HepG2 (cell line): Measurements from ENCODE around the gene CDCP1. TPM values are rescaled to one million over a fixed set of nuclear protein-coding genes. Genes with fewer than 3 reads are reported as not detected.

Experiments used
- ATAC-seq: fragments of 200-7000 bp; cut with Tn5 transposase; 3 replicates; pipeline ENCODE4 v1.9.1; 2020; ENCODE audit warnings: mild to moderate bottlenecking, moderate library complexity
- BruUV-seq: library from RNA; stranded (reverse); fragments of 400-500 nt; replicated peaks from 2 replicates; lab custom pipeline; 2021; lab: Mats Ljungman, UMichigan
- CTCF ChIA-PET: fragments of 300-600 bp; formaldehyde crosslinking; extraction: SDS; loops from one replicate; lab custom pipeline; 2021; ENCODE audit warnings: low total read pairs, inconsistent platforms, low intra/inter-chr PET ratio; lab: Yijun Ruan, JAX
- POLR2A ChIA-PET: fragments of 350-600 bp; sonication (Branson Sonifier 250); formaldehyde crosslinking; loops from one replicate; lab custom pipeline; 2020; ENCODE audit warnings: antibody characterized with exemption, inconsistent platforms; lab: Yijun Ruan, JAX
- DNase-seq: peaks from one replicate; pipeline ENCODE4 v3.0.0-alpha.2; 2015; ENCODE audit warnings: low spot score
- FAIRE-seq: peaks from 3 replicates; lab custom pipeline; 2011; peaks lifted over from hg19 to GRCh38; lab: Jason Lieb, UNC
- H2AFZ ChIP-seq: one replicate; pipeline ENCODE4 v1.6.1; 2011; ENCODE audit warnings: low read length, inconsistent platforms
- H3K27ac ChIP-seq: fragments of 300-600 bp; 3 replicates; pipeline ENCODE4 v1.8.0; 2011; ENCODE audit warnings: mixed run types, mild to moderate bottlenecking, mixed read lengths, low read length, inconsistent platforms; ENCODE audit not compliant: insufficient read depth; ENCODE audit errors: extremely low read length
- H3K27me3 ChIP-seq, 2 experiments: fragments of 200-600 bp in 1 of 2; 2 replicates in 1 of 2; 3 replicates in 1 of 2; pipeline versions ENCODE4 v1.6.0 to v1.8.0; 2011; ENCODE audit warnings: low read length in 2 of 2, mild to moderate bottlenecking in 2 of 2, moderate library complexity in 2 of 2, inconsistent platforms in 1 of 2; ENCODE audit not compliant: insufficient read depth in 2 of 2, control insufficient read depth in 1 of 2
- H3K36me3 ChIP-seq, 2 experiments: fragments of 200-600 bp in 1 of 2; replicated peaks in 1 of 2; 2 replicates in 1 of 2; 3 replicates in 1 of 2; pipeline versions ENCODE4 v1.5.1 to v1.8.0; 2011; ENCODE audit warnings: low read length in 2 of 2, inconsistent platforms in 1 of 2; ENCODE audit not compliant: insufficient read depth in 2 of 2, control insufficient read depth in 1 of 2
- H3K4me1 ChIP-seq: 2 replicates; pipeline ENCODE4 v1.5.1; 2012; ENCODE audit warnings: low read length, inconsistent platforms; ENCODE audit not compliant: insufficient read depth
- H3K4me2 ChIP-seq: 2 replicates; pipeline ENCODE4 v1.6.0; 2011; ENCODE audit warnings: low read depth, low read length, inconsistent platforms
- H3K4me3 ChIP-seq, 3 experiments: fragments of 200-600 bp in 1 of 3; sonication (generic), shearing (Covaris generic) in 1 of 3; replicated peaks in 1 of 3; 2 replicates each; pipeline ENCODE4 v1.5.1; 2011 to 2016; ENCODE audit warnings: low read length in 3 of 3, inconsistent platforms in 2 of 3, low read depth in 2 of 3, mild to moderate bottlenecking in 2 of 3, control low read depth in 1 of 3, mixed read lengths in 1 of 3; ENCODE audit not compliant: insufficient read depth in 1 of 3
- H3K79me2 ChIP-seq: one replicate; pipeline ENCODE4 v1.6.1; 2011; ENCODE audit warnings: low read length, inconsistent platforms; ENCODE audit not compliant: insufficient read depth
- H3K9ac ChIP-seq: 2 replicates; pipeline ENCODE4 v1.6.0; 2011; ENCODE audit warnings: mild to moderate bottlenecking, low read depth, low read length, inconsistent platforms; ENCODE audit not compliant: insufficient read depth
- H3K9me3 ChIP-seq: 2 replicates; pipeline ENCODE4 v1.5.1; 2012; ENCODE audit warnings: mild to moderate bottlenecking, low read length
- H4K20me1 ChIP-seq: 2 replicates; pipeline ENCODE4 v1.6.0; 2011; ENCODE audit warnings: inconsistent platforms, mild to moderate bottlenecking, low read length, moderate library complexity; ENCODE audit not compliant: insufficient read depth
- ELF1 ChIP-seq: sonication (generic); formaldehyde crosslinking; IDR thresholded peaks from 2 replicates; pipeline ENCODE4 v1.4.0; 2020; ENCODE audit warnings: missing genetic modification reagents
- HNF4A ChIP-seq: sonication (generic); formaldehyde crosslinking; IDR thresholded peaks from 2 replicates; pipeline ENCODE4 v1.4.0; 2020; ENCODE audit warnings: missing genetic modification reagents
- HNF4G ChIP-seq, 2 experiments: sonication (generic) in 1 of 2; formaldehyde crosslinking in 1 of 2; IDR thresholded peaks; 2 replicates each; pipeline versions ENCODE4 v1.4.0 to v1.6.1; 2011 to 2020; ENCODE audit warnings: borderline replicate concordance in 2 of 2, low read depth in 2 of 2, mild to moderate bottlenecking in 2 of 2, low read length in 1 of 2, missing genetic modification reagents in 1 of 2, moderate library complexity in 1 of 2
- PBX3 ChIP-seq: sonication (generic); formaldehyde crosslinking; IDR thresholded peaks from 2 replicates; pipeline ENCODE4 v1.8.1; 2023; ENCODE audit warnings: missing genetic modification reagents, inconsistent platforms, borderline replicate concordance
- SMC3 ChIP-seq: IDR thresholded peaks from 2 replicates; pipeline ENCODE4 v1.6.1; 2011; ENCODE audit warnings: low read length, improper control_type of control experiment
- STAG1 ChIP-seq: sonication (generic); formaldehyde crosslinking; IDR thresholded peaks from 2 replicates; pipeline ENCODE4 v1.4.0; 2020; ENCODE audit warnings: missing genetic modification reagents
- ZNF44 ChIP-seq: sonication (generic); formaldehyde crosslinking; IDR thresholded peaks from 2 replicates; pipeline ENCODE4 v1.5.1; 2020; ENCODE audit warnings: mild to moderate bottlenecking, missing genetic modification reagents
- ZNF891 ChIP-seq: sonication (generic); formaldehyde crosslinking; IDR thresholded peaks from 2 replicates; pipeline ENCODE4 v1.5.0; 2020; ENCODE audit warnings: mild to moderate bottlenecking, missing genetic modification reagents
- WGBS: methylation state at CpG from one replicate; pipeline ENCODE4 v1.1.6; 2017; ENCODE audit warnings: low lambda C conversion rate; 5-methylcytosine and 5-hydroxymethylcytosine counted together
- in situ Hi-C: cut with HindIII; loops from 2 replicates; pipeline ENCODE4 v1.10.0; 2017; ENCODE audit warnings: low pct_unique_long_range_greater_than_20kb; ENCODE audit not compliant: extremely low pct_ligation_motif_present
- intact Hi-C: fragments of 100-400 bp; cut with micrococcal nuclease; formaldehyde crosslinking; loops from one replicate; pipeline ENCODE4 v1.10.0; 2022; ENCODE audit not compliant: unreplicated experiment
- polyA plus RNA-seq, 8 experiments: library from polyadenylated mRNA; depleted of rRNA in 3 of 8; stranded (reverse) in 7 of 8; unstranded in 1 of 8; fragments of >200 nt; fragmentation: Illumina TruSeq in 4 of 8; extraction: Trizol in 4 of 8; gene quantifications; 2 replicates each; pipeline versions ENCODE4 v1.2.1 to v1.2.3, GENCODE V29; 2011 to 2016; ENCODE audit warnings: low read depth in 4 of 8, missing spikeins in 1 of 8, mixed read lengths in 1 of 8; ENCODE audit not compliant: insufficient read depth in 1 of 8
- total RNA-seq, 5 experiments: library from RNA; depleted of rRNA; stranded (reverse); fragments of >200 nt; fragmentation: Illumina TruSeq; extraction: Trizol; gene quantifications; 2 replicates each; pipeline ENCODE4 v1.2.3, GENCODE V29; 2016; ENCODE audit warnings: low read depth in 1 of 5
- TF ChIP-seq, protein P1 (sequence below): sonication (generic); formaldehyde crosslinking; IDR thresholded peaks from 2 replicates; pipeline ENCODE4 v1.5.0; 2020; ENCODE audit warnings: mild to moderate bottlenecking, missing genetic modification reagents, moderate library complexity

Gene CDCP1
- total and polyA plus RNA-seq, 2 of the 13 experiments (the other 11 are each of a cell fraction or from before 2014, with no cell fraction given): 0.11 to 0.18 TPM

DNA sequence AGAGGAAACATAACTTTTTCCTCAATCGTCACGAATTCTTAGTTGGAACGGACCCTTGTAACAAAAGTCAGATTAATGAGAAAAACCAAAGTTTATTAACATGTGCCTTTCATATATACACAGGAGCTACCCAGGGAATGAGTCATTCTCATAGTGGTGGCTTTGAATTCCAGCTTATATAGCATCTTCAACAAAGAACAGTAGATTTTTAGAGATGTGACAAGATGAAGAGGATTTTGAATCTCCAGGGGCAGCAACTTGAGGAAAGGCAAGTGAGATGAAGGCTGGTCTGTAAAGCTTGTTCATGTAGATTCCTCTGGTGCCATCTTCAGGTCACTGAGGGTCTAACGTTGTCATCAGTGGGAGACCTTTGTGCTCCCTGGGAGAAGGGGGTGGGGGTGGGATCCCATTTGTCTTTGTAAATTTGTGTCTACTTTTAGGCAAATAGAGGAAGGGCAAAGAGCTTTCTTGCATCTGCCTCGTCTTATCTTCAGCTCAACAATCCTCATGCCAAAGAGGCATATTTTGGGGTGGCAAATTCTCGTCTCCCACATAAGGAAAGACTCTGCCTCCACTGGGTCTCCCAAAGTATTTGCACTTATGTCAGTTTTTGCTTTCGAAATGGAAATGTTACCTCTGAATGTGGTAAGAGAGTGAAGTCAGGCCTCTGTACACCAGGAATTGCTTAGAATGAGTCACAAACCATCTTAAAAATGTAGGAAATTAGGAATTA is 90.6 kb downstream of the CDCP1 start:
- Histone ChIP-seq H3K9me3 (no peaks in the 10 kb centered on the region), H3K4me3 (no peak overlapping the region), H3K9ac (no peak overlapping the region), H3K36me3 (no peaks in the 10 kb centered on the region), H2AFZ (no peak overlapping the region), H3K27ac (no peak overlapping the region), H3K79me2 (no peaks in the 10 kb centered on the region), H4K20me1 (no peaks in the 10 kb centered on the region), H3K27me3 (peaks cover 1 to 13% of the 10 kb centered on the region in 2 experiments; a peak in 2 of 5 replicates), H3K4me1 (peaks cover 9% of the 10 kb centered on the region; the same call in 1 of the 2 replicates), H3K4me2 (peak overlapping the region; percentile 40)
- intact Hi-C loops (loop anchor here (2.0 kb wide), 1 partner anchor 15 kb away; no protein-coding TSS in a partner anchor), in situ Hi-C loops (no loop called here)
- ChIA-PET POLR2A (no interaction called here), CTCF (interaction anchor here (1.6 kb wide), 1 partner anchor 18 kb away, joined by 6 read pairs; no protein-coding TSS in a partner anchor)
- peak; percentile 86 for ATAC-seq
- no TSS peak for BruUV-seq
- TF ChIP-seq ELF1 (CRISPR knock-in tag) (no peak), SMC3 (peak; percentile 15; the same call in 1 of the 2 replicates), ZNF44 (CRISPR knock-in tag) (no peak), HNF4G (IDR thresholded peaks at IDR 0.05; ENCODE audit: borderline replicate concordance, low read depth, low read length) (peak; percentile 72), HNF4G (CRISPR knock-in tag; IDR thresholded peaks at IDR 0.05; ENCODE audit: borderline replicate concordance, low read depth) (no peak), ZNF891 (CRISPR knock-in tag) (no peak), HNF4A (peak; percentile 58), STAG1 (CRISPR knock-in tag) (peak; percentile 42; the same call in 1 of the 2 replicates), PBX3 (CRISPR knock-in tag) (no peak)
- TF ChIP-seq, protein P1, sequence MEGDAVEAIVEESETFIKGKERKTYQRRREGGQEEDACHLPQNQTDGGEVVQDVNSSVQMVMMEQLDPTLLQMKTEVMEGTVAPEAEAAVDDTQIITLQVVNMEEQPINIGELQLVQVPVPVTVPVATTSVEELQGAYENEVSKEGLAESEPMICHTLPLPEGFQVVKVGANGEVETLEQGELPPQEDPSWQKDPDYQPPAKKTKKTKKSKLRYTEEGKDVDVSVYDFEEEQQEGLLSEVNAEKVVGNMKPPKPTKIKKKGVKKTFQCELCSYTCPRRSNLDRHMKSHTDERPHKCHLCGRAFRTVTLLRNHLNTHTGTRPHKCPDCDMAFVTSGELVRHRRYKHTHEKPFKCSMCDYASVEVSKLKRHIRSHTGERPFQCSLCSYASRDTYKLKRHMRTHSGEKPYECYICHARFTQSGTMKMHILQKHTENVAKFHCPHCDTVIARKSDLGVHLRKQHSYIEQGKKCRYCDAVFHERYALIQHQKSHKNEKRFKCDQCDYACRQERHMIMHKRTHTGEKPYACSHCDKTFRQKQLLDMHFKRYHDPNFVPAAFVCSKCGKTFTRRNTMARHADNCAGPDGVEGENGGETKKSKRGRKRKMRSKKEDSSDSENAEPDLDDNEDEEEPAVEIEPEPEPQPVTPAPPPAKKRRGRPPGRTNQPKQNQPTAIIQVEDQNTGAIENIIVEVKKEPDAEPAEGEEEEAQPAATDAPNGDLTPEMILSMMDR: peak; percentile 59
- 14% methylated on average over 7 of the region's 7 CpGs for WGBS
- peak; percentile 65 for DNase-seq
- FAIRE-seq: peak; percentile 81
